Measurements from ENCODE around the gene ALOX5AP.

DNA sequence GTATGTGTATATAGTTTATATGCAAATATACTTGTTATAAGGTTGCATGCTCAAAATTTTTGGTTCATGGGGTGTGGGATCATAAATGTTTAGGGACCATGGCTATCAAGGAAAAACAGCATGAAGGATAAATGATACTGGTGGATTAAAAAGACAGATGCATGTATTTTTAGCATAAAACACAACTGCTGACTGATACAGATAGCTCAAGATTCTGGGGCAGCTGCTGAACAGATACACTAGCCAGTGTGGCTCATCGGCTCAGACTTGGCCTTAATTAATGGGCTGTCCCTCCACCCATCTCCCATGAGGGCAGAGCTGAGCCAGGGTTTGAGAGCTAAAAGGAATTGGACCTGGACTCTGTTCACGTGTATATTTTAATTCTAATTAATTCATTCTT lies 11.4 kb downstream of the ALOX5AP start:
- TF ChIP-seq SPI1 (IDR thresholded peaks at IDR 0.05; ENCODE audit: low read depth, low read length) (no peak), POLR2A (IDR thresholded peaks at IDR 0.05; ENCODE audit: low read depth, low read length) (no peak), POLR2AphosphoS5 (IDR thresholded peaks at IDR 0.05; ENCODE audit: low read depth, low read length) (no peak), POU2F2 (IDR thresholded peaks at IDR 0.05; ENCODE audit: low read depth, low read length) (no peak), TAF1 (IDR thresholded peaks at IDR 0.05; ENCODE audit: low read depth, low read length) (no peak)
